Gastrocnemius medialis (tissue), 4 donors: ENCODE measurements around the gene SKIC3. TPM values are rescaled to one million over a fixed set of nuclear protein-coding genes. Genes with fewer than 3 reads are reported as not detected.

Experiments used
- ATAC-seq, 2 donors: fragments of 150-250 bp; one replicate each; pipeline ENCODE4 v1.9.1; 2016
- DNase-seq, 2 donors: peaks; one replicate each; pipeline ENCODE4 v3.0.0-alpha.2; 2019
- H3K27ac ChIP-seq, 4 donors: fragments of 200-600 bp; sonication (generic); 1 replicate in 1 of 4; 2 replicates in 3 of 4; pipeline ENCODE4 v1.5.1; 2016 to 2018; ENCODE audit warnings: mild to moderate bottlenecking in 2 of 4, moderate library complexity in 1 of 4
- H3K27me3 ChIP-seq, 3 donors: fragments of 200-600 bp; sonication (generic) in 2 of 3; 1 replicate in 1 of 3; 2 replicates in 2 of 3; pipeline versions ENCODE4 v1.5.1 to v1.6.0; 2016 to 2019; ENCODE audit warnings: mild to moderate bottlenecking in 1 of 3, moderate library complexity in 1 of 3
- H3K36me3 ChIP-seq, 2 donors: fragments of 200-600 bp; sonication (generic) in 1 of 2; one replicate each; pipeline ENCODE4 v1.5.1; 2017 to 2018
- H3K4me1 ChIP-seq, 2 donors: fragments of 200-600 bp; sonication (generic) in 1 of 2; one replicate each; pipeline ENCODE4 v1.5.1; 2016 to 2017; ENCODE audit warnings: mild to moderate bottlenecking in 2 of 2
- H3K4me3 ChIP-seq, 4 donors: fragments of 200-600 bp; sonication (generic) in 3 of 4; 1 replicate in 1 of 4; 2 replicates in 3 of 4; pipeline ENCODE4 v1.5.1; 2016 to 2019; ENCODE audit warnings: mild to moderate bottlenecking in 2 of 4
- H3K9me3 ChIP-seq, 3 donors: fragments of 200-600 bp; sonication (generic) in 2 of 3; 1 replicate in 1 of 3; 2 replicates in 2 of 3; pipeline ENCODE4 v1.5.1; 2016 to 2019
- CTCF ChIP-seq, 5 experiments: fragments of 450-650 bp in 3 of 5; fragments of 200-600 bp in 2 of 5; sonication (generic) in 2 of 5; IDR thresholded peaks in 4 of 5; conservative IDR thresholded peaks in 1 of 5; 1 replicate in 4 of 5; 2 replicates in 1 of 5; pipeline ENCODE4 v1.5.1; 2016 to 2019; ENCODE audit warnings: antibody characterized with exemption in 5 of 5, mild to moderate bottlenecking in 3 of 5, moderate library complexity in 3 of 5
- POLR2A ChIP-seq, 2 donors: fragments of 450-650 bp; IDR thresholded peaks; one replicate each; pipeline ENCODE4 v1.6.1; 2017; ENCODE audit warnings: antibody characterized with exemption in 2 of 2, mild to moderate bottlenecking in 2 of 2, moderate library complexity in 2 of 2
- in situ Hi-C, 4 donors: fragments of 200-750 bp; cut with MboI; loops; one replicate each; pipeline versions ENCODE4 v1.15.0 to v1.8.0; 2017; ENCODE audit warnings: low sequenced_read_pairs in 4 of 4
- intact Hi-C: fragments of 100-400 bp; cut with DNase I; formaldehyde crosslinking; loops from one replicate; pipeline ENCODE4 v1.15.1; 2023; ENCODE audit warnings: low total_unique reads
- total RNA-seq, 4 donors: library from RNA; depleted of rRNA; stranded (reverse); fragments of >200 nt; gene quantifications; one replicate each; pipeline versions ENCODE4 v1.1.0 to v1.2.3, GENCODE V29; 2016

Gene SKIC3
- total RNA-seq, 4 donors from 2014 or later, result 40.6 to 54.4 (median 43.4) TPM

GRCh38 chr5:95530416-95530815, 24.4 kb downstream of the SKIC3 start:
- no peaks in the 10 kb centered on the region for H3K9me3 ChIP-seq
- H3K27ac ChIP-seq, result no peak overlapping the region
- peaks cover 0 to 42% of the 10 kb centered on the region in 2 donors for H3K36me3 ChIP-seq
- DNase-seq (no peak), ATAC-seq (no peak)
- intact Hi-C loops (no loop called here), in situ Hi-C loops (no loop called here)
- H3K4me1 ChIP-seq, result no peaks in the 10 kb centered on the region
- no peak for TF ChIP-seq POLR2A (IDR thresholded peaks at IDR 0.05)
- no peak for TF ChIP-seq CTCF (IDR thresholded peaks at IDR 0.05 in 4 of 5, conservative IDR thresholded peaks at IDR 0.05 in 1 of 5)
- H3K4me3 ChIP-seq, result no peak overlapping the region
- no peaks in the 10 kb centered on the region for H3K27me3 ChIP-seq

- H3K9me3 ChIP-seq, result no peaks in the 10 kb centered on the region
- no peak overlapping the region for H3K27ac ChIP-seq
- ATAC-seq, result no peak
- TF ChIP-seq POLR2A (IDR thresholded peaks at IDR 0.05) (no peak), CTCF (IDR thresholded peaks at IDR 0.05 in 4 of 5, conservative IDR thresholded peaks at IDR 0.05 in 1 of 5) (no peak)
- no peaks in the 10 kb centered on the region for H3K27me3 ChIP-seq
- no peaks in the 10 kb centered on the region for H3K4me1 ChIP-seq
- in situ Hi-C loops, result no loop called here
- H3K36me3 ChIP-seq, result peaks cover 0 to 58% of the 10 kb centered on the region in 2 donors
- H3K4me3 ChIP-seq, result no peak overlapping the region
- intact Hi-C loops, result no loop called here
- DNase-seq, result no peak
Measured at GRCh38 chr5:95528565-95528964, 26.2 kb downstream of the SKIC3 start.

- Histone ChIP-seq H3K27ac (no peak overlapping the region), H3K36me3 (peaks cover 0 to 72% of the 10 kb centered on the region in 2 donors), H3K4me3 (no peak overlapping the region), H3K9me3 (no peaks in the 10 kb centered on the region), H3K27me3 (no peaks in the 10 kb centered on the region), H3K4me1 (no peaks in the 10 kb centered on the region)
- intact Hi-C loops (no loop called here), in situ Hi-C loops (no loop called here)
- ATAC-seq, result no peak
- TF ChIP-seq CTCF (IDR thresholded peaks at IDR 0.05 in 4 of 5, conservative IDR thresholded peaks at IDR 0.05 in 1 of 5) (no peak), POLR2A (IDR thresholded peaks at IDR 0.05) (no peak)
- DNase-seq, result no peak
Measured at GRCh38 chr5:95526871-95527270, 27.9 kb downstream of the SKIC3 start.

- Histone ChIP-seq H3K4me1 (no peaks in the 10 kb centered on the region), H3K27me3 (no peaks in the 10 kb centered on the region), H3K36me3 (peaks cover 0 to 85% of the 10 kb centered on the region in 2 donors), H3K4me3 (no peak overlapping the region), H3K27ac (no peak overlapping the region), H3K9me3 (no peaks in the 10 kb centered on the region)
- no peak for ATAC-seq
- intact Hi-C loops (no loop called here), in situ Hi-C loops (no loop called here)
- no peak for DNase-seq
- no peak for TF ChIP-seq POLR2A (IDR thresholded peaks at IDR 0.05)
- no peak for TF ChIP-seq CTCF (IDR thresholded peaks at IDR 0.05 in 4 of 5, conservative IDR thresholded peaks at IDR 0.05 in 1 of 5)
Measured at GRCh38 chr5:95524423-95524822, 30.4 kb downstream of the SKIC3 start.

GRCh38 chr5:95520206-95520605, 34.6 kb downstream of the SKIC3 start:
- no peak overlapping the region for H3K4me3 ChIP-seq
- intact Hi-C loops (no loop called here), in situ Hi-C loops (no loop called here)
- no peaks in the 10 kb centered on the region for H3K9me3 ChIP-seq
- peaks cover 0 to 88% of the 10 kb centered on the region in 2 donors for H3K36me3 ChIP-seq
- no peak overlapping the region for H3K27ac ChIP-seq
- TF ChIP-seq POLR2A (IDR thresholded peaks at IDR 0.05) (no peak), CTCF (IDR thresholded peaks at IDR 0.05 in 4 of 5, conservative IDR thresholded peaks at IDR 0.05 in 1 of 5) (no peak)
- ATAC-seq, result no peak
- no peaks in the 10 kb centered on the region for H3K4me1 ChIP-seq
- no peaks in the 10 kb centered on the region for H3K27me3 ChIP-seq
- no peak for DNase-seq
